GM20431 (cell line): ENCODE measurements around the gene PACS2.

Experiments used
- in situ Hi-C: fragments of 300-500 bp; cut with MseI, MboI; formaldehyde crosslinking; loops from one replicate; pipeline ENCODE4 v1.15.0; 2020; ENCODE audit warnings: low sequenced_read_pairs; ENCODE audit not compliant: unreplicated experiment

The PACS2 gene

DNA sequence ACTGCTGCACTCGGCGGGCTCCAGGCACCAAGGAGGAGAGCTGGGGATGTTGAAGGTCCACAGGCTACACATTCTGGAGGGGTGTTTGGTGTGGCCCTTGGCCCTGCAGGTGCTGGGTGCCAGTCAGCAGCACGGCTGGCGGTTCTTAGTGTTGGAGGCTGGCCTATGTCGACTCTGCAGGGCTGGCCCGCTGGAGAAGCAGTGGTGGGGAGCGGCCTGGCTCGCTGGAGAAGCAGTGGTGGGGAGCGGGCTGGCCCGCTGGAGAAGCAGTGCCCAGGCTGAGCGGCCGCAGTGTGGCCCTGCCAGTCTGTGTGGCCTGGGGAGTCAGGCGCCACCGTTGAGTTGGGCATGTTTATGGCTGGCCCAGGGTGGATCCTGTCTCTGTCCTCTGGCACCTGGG, 132.4 kb downstream of the PACS2 start:
- in situ Hi-C loops, result no loop called here
